Measurements from ENCODE around the gene MIXL1.
"Not testable (repeated sequence)": the region's sequence is repeated elsewhere in the genome, so short reads cannot be mapped to it uniquely, and the experiment has no call there.

The MIXL1 gene

DNA sequence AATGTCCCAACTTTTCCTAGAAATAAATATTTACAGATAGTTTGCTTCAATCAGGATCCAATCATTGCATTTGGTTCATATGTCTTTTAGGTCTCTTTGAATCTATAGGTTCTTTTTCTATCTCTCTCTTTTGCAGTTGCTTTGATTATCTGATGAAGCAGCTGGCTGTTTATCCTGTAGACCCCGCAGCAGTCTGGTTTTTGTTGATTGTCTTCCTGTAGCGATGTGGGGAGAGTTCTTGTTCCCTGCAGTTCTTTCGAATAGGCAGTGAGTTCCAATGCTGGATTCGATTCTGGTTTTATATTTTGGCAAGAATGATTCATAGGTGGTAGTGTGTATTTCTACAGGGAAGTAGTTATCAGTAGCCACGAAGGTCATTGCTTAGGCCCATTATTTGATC, 7.4 kb upstream of the MIXL1 start:
- no peak for DNase-seq

GRCh38 chr1:226217273-226217672, 6.2 kb upstream of the MIXL1 start:
- no peak for DNase-seq

GRCh38 chr1:226220473-226221189, 2.8 kb upstream of the MIXL1 start:
- DNase-seq = no peak

DNA sequence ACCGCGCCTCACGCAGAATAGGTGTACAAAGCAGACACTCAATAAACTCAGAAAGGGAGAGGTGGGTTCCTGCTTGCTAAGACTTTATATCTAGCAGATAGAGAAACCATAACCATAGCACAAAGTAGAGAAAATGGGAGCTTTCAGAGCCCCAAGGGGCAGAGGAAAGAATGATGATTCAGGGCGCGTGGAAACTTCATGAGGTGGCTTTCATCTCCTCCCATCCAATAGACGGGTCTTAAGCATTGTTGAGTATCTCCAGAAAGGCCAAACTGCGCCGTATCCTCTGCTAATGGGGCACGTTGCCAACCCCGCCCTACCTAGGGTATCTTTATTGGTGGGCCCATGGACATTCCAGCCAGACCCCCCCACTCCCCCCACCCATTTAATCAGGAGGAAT, 778 bp upstream of the MIXL1 start:
- DNase-seq = no peak

DNA sequence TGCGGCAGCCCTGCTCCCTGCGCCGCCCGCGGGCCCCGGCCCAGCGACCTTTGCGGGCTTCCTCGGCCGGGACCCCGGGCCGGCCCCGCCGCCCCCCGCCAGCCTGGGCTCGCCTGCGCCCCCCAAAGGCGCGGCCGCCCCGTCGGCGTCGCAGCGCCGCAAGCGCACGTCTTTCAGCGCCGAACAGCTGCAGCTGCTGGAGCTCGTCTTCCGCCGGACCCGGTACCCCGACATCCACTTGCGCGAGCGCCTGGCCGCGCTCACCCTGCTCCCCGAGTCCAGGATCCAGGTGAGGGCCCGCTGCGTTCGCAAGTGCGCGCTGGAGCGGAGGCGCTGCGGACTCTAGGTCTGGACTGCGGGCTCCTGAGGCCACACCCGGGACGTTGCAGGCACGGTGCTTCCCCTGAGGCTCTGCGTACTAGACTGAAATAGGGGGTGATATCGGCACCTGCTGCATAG, 351 bp downstream of the MIXL1 start:
- no peak for DNase-seq

GRCh38 chr1:226226601-226227000, 3.1 kb downstream of the MIXL1 start:
- no peak for DNase-seq

GRCh38 chr1:226233293-226233692, 9.8 kb downstream of the MIXL1 start:
- DNase-seq = no peak

DNA sequence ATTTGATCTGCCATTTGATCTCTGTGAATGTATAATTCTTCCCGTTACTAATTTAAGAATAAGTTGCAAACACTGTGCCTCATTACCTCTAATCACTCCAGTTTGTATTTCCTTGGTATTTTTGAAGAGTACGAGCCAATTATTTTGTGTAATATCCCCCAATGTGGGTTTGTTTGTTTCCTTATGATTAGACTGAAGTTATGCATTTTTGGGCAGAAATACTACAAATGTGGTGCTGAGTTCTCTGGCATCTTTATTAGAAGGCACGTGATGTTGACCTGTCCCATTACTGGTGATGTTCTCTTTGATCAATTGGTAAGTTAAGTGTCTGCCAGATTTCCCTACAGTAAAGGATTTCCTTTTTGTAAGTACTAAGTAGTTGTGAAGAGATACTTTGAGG, 10.3 kb downstream of the MIXL1 start:
- no peak for DNase-seq

GRCh38 chr1:226236826-226237225, 13.4 kb downstream of the MIXL1 start:
- DNase-seq = no peak

DNA sequence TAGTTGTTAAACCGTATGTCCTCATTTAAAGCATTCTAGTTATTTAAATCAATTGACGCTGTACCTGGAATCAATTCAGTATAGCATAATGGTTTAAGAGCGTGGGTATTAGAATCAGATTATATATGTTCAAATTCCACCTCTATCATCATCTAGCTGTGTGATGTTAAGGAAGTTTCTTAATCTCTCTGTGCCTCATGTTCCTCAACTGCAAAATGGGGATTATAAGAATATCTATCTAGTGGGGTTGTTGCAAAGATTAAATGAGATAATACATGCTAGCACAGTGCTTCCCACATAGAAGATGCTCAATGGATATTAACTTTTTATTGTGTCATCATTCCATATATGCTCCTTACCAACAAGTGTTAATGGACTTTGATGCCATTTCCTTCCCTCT, 16.0 kb downstream of the MIXL1 start:
- DNase-seq = no peak

GRCh38 chr1:226248091-226248490, 24.6 kb downstream of the MIXL1 start:
- DNase-seq = no peak

DNA sequence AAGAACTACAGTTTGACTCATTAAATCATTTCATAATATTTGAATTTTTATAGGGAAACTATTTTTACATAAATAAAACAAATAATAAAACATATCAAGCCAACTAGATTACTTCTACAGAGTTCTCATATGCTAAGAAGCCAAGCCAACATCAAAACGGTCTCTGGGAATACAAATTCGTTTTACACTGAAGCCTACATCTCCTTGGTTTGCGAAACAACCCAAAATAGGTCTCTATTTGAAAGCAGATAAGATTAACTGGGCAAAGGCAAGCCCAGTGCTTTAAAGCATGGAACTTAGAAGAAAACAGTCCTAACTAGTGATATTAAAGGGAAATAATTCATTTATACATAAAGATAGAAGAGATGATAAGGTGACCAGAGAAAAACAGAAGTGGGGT, 25.3 kb downstream of the MIXL1 start:
- no peak for DNase-seq

- DNase-seq = no peak
Observed at GRCh38 chr1:226250511-226250910, 27.0 kb downstream of the MIXL1 start.

GRCh38 chr1:226252841-226253240, 29.4 kb downstream of the MIXL1 start:
- not testable (repeated sequence) for DNase-seq

DNA sequence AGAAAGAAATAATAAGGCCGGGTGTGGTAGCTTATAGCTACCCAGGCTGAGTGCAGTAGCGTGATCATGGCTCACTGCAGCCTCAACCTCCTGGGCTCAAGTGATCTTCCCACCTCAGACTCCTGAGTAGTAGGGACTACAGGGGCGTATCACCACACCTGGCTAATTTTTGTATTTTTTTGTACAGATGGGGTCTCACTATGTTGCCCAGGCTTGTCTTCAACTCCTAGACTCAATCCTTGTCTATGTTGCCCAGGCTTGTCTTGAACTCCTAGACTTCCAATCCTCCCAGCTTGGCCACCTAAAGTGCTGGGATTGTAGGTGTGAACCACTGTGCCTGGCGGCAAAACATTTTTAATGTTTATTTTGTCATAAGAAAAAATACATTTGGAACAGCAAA, 30.5 kb downstream of the MIXL1 start:
- no peak for DNase-seq

DNA sequence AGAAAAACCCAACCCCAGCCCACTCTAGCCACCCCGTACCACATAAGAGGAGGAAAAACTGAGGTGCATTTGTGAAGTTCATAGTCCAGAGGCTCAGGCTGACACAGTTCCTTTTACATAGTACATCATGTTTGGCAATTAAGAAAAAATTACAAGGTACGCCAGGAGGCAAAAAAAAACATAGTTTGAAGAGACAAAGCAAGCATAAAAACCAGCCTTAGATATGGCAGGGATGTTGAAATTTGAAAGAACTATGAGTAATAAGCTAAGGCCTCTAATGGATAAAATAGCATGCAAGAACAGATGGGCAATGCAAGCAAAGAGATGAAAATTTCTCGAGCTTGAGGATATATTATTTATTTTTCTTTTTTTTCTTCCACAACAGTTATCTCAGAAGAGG, 31.9 kb downstream of the MIXL1 start:
- no peak for DNase-seq

DNA sequence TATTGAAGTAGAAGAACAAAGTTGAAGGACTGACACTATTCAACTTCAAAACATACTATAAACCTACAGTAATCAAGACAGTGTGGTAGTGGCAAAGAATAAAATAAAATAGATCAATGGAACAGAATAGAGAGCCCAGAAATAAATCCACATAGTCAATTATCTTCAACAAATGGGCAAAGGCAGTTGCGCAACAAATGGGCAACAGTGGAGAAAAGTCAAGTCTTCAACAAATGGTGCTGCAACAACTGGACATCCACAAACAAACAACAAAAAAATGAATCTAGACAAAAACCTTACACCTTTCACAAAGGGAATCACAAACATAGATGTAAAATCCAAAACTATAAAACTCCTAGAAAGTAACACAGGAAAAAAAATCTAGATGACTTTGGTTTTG, 38.4 kb downstream of the MIXL1 start:
- no peak for DNase-seq

- DNase-seq = no peak
Observed at GRCh38 chr1:226268421-226269124, 45.1 kb downstream of the MIXL1 start.

DNA sequence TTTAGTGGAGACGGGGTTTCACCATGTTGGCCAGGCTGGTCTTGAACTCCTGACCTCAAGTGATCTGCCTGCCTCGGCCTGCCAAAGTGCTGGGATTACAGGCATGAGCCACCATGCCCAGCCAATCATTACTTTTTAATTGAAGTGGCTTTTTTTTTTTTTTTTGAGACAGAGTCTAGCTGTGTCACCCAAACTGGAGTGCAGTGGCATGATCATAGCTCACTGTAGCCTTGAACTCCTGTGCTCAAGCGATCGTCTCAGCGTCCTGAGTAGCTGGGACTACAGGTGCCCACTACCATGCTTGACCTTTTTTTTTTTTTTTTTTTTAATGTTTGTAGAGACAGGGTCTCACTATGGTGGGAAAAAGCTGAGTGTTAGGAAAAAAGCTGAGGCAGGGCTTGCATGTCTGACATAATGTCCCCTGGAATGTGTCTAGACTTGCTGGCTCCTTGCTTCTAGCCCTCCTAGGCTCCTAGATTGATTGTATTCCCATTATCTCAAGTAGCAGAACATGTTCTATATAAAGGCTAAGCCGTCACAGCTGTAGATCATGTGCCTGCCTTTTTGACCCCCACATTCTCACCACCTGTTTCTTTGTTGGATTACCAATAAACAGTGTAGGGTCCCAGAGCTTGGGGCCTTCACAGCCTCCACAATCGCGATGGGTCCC, 48.9 kb downstream of the MIXL1 start:
- not testable (repeated sequence) for DNase-seq

DNA sequence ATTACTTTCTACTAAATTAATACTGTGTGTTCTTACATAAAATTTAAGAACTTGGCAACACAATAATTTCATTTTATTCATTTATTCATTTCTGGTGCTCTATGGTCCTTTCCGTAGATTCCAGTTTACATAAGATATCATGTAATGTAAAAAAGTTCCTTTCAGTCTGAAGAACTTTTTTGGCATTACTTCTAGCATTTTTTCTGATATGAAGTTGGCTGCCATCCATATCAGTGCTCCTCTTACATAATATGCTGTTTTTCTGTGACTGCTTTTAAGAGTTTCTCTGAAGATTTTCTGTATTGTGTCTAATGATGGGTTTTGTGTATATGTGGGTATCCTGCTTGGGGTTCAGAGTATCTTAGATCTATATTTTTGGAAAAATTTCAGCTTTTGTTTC, 50.7 kb downstream of the MIXL1 start:
- DNase-seq = no peak

DNA sequence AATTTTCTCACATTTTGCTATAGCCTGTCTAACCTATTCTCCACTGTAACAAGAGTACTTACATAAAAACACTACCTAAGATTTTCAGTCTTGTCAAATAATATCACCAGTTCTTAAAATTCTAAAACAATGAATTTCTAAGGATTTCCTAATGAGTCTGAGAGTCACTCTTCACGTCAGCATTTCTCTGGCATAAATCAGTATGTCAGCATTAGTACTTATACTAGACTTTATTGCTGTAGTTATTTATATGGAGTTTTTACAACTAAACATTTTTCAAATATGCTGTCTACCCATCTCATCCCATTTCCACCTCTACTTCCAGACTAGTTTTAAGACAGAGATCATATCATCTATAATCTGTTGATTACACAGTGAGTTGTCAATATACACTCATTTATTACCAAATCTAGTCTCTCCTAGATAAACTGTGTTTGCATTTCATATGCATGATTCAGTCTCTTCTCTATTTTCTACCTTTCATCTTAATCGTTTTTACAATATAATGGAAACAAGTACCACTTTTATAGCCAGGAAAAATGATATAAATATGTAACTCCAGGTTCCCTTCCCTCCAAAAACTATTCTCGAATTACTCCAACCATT, 52.7 kb downstream of the MIXL1 start:
- DNase-seq = no peak

Data from NCI-H446 treated with DMSO at 0.1 percent for 48 hours (cell line).